Stimulated activated CD8-positive, alpha-beta memory T cell treated with anti-CD3 and anti-CD28 coated beads, Interleukin-4, amount 100 ng/mL, for 24 hours (primary cell): ENCODE results near the gene RAB6A.

Source experiments
- DNase-seq: peaks from one replicate; pipeline ENCODE4 v3.0.0-alpha.2; 2020; ENCODE audit warnings: low read depth

RAB6A gene

DNA sequence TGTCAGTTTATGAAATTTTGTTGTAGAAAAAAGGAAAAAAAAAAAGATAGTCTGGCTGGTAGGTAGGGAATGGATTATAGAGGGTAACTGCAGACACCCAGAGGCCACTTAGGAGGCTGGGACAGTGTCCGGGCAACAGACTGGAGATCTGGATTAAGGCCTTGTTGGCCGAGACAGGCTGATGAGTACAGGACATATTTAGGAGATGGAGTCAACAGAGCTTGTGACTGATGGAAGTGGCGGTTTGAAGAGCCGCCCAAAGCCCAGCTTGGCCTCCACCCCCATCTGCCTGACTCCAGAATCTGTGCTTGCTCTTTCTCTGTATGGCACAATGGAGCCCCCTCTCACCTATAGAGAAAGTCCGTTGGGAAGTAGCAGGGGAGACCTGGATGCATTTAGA, 106.9 kb downstream of the RAB6A start:
- no peak for DNase-seq

DNA sequence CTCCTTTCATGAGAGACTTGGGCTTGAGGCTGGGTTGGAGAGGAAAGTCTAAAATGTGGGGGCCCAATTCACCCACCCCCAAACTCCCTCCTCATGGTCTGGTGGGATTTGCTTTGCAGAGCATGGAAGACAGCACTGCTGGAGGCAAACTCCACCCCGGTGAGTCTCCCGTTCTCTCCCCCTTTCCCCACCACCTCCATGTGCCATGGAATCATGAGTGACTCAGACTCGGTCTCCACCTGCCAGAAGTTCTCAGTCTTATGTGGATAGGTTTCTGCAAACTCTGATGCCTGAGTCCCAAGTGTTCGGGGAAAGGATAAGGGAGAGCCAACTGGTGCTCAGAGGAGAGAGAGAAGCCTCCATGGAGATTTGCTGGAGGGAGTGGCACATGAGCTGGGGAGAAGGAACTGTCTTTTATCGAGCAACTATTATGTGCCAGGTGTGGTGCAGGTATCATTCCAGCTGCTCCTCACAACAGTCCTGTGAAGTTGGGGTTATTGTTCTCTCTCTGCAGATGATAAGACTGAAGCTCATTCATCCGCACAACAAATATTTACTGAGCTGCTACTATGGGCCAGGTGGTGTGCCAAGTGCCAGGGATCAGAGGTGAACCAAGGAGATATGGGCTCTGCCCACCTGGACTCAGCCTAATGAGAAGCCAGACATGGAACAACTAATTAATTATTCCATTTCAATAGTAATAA, 107.9 kb downstream of the RAB6A start:
- DNase-seq, result no peak

DNA sequence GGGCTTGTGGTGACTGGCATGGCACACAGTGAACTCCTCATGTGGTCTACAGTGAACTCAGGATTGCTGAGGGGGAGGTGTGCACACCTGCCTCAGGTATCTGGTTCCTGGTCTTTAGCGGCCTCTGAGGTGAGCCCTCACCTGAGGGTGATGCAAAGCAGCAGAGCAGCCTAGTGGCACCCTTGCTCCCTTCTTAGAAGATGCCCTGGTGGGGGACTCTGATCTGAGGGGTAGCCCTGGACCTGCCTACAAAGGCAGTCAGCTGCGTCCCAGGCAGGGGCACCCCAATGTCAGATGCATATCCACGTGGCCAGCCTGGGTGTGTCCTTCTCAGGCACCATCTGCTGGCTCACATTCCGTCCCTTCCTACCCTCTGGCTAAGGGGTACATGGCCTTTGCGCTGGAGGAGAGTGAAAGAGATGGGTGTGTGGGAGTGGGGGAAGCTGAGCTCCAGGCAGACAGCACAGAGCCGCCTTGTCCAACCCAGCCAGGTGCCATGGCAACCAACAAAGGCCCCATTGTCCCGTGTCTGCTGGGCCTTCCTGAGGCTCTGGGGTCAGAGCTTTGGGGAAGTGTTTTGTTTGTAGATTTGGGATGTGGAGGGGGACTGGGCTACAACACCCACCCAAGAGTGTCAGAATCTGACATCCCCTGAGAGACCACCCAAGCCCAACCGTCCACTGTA, 108.7 kb downstream of the RAB6A start:
- no peak for DNase-seq

DNA sequence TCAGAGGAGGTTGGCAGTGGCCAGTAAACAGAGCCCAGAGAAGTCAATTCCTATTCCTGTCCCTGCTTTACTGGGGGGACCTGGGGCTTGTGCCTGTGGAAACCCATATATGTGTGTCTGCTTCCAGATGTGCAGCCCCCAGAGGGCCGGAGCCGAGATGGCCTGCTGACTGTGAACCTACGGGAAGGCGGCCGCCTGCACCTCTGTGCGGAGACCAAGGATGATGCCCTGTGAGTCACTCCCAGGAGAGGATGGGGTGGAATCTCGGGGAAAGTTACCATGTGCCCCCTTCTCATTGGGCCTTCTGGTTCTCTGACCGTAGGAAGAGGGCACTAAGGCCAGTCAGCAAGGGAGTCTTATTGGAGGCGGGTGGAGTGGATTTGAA, 109.2 kb downstream of the RAB6A start:
- no peak for DNase-seq

DNA sequence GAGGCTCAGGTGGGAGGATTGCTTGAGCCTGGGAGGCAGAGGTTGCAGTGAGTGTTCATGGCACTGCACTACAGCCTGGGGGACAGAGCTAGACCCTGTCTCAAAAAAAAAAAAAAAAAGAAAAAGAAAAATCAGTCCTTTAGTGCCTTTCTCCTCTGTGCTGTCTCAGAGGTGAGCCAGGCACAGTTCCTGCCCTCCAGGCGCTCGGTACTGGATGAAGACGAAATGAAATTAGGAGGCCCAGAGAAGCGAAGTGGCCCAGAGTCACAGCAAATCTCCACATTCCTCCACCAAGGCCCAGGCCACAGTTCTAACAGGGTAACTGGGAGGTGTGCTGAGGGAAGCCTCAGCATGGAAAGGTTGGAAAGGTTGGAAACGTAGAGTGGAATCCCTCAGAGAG, 109.6 kb downstream of the RAB6A start:
- no peak for DNase-seq

DNA sequence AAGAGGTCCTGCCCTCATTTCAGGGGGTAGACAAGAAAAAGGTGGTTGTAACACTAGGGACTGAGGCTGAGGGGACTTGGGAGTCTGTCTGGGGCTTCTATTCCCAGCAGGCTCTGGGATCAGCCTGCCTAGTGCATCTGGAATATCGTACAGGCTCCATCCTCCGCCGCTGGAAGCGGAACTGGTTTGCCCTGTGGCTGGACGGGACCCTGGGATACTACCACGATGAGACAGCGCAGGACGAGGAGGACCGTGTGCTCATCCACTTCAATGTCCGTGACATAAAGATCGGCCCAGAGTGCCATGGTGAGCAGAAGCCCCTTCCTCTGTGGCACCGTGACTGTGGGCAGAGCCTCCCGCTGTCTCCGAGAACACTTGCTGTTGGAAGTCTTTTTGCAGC, 110.5 kb downstream of the RAB6A start:
- no peak for DNase-seq

DNA sequence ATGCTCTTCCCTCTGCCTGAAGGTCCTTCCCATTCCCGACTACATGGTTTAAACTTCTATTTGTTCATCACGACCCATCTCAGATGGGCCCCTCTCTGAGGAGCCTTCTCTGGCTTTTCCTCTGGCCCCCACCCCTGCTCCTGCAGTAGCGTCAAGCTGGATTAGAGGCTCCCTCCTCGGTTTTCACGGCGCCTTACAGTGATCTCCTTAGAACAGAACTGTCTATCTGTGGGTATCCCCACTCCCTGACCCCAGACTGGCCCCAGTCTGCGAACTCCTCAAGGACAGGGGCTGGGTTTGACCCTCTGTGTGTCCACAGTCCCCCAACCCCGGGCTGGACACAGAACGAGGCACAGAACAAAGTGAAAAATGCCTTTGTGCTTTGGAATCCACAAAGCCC, 111.7 kb downstream of the RAB6A start:
- DNase-seq, result no peak

DNA sequence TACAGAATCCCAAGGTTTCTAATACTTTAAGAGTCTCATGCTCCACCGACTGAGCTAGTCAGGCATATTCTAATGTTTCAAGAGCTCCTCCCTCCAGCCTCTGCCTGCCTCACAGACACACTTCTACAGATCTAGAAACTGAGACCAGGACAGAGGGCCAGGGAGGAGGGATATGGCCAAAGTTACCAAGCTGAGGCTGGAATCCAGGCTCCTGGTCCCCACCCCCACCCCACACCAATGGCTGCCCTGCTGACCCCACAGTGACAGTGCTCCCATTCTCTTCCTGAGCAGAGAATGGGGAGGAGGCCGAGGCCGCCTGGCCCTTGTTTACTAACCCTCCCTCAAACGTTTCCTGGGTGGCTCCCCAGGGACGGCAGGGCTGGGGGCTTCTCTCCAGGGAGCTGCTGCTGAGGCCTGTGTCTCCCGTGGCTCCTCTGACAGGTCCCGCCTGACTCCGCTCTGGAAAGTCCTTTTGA, 112.3 kb downstream of the RAB6A start:
- DNase-seq, result no peak

DNA sequence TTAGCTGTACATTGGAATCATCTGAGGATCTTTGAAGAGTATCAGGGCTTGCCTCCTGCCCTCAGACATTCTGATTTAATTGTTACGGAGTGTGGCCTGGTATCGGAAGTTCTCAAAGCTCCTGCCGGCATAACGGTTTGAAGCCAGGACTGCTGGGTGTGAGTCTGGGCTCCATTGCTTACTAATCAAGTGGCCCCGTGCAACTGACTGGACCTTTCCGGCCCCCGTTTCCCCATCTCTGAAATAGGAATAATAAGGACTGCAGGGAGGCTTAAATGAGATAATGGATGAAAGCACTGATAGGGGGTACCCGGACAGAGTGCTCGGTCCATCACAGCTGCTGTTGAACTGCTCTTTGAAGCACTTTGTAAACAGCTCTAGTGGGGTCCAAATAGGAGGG, 112.8 kb downstream of the RAB6A start:
- no peak for DNase-seq

DNA sequence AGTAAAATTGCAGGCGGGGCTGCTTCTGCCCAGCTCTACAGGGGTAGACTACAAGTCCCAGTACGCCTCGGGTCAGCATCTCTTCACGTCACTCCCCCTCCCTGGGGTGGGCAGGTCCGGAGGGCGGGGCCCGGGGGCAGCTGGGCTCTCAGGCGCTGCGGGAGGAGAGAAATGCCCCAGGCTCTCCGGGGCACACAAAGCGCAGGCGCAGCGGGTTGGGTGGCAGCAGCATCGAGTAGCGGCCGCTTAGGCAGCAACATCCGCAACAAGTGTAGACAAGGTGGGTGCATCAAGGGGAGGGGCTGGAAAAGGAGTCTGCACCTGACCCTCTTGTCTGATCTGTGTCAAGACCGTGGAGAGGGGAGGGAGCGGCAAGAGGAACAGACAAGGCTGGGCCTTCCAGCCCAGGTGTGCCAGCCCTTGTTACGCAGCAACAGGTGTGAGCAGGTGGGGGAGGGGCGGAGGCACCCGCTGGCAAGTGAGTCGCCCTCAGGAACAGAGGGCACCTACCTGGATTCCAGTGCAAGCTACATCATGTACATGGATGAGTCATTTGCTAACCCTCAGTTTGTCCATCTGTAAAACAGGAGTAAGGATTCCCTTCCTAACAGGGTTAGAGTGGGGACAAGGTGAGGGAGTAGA, 113.3 kb downstream of the RAB6A start:
- DNase-seq, result peak; percentile 91

DNA sequence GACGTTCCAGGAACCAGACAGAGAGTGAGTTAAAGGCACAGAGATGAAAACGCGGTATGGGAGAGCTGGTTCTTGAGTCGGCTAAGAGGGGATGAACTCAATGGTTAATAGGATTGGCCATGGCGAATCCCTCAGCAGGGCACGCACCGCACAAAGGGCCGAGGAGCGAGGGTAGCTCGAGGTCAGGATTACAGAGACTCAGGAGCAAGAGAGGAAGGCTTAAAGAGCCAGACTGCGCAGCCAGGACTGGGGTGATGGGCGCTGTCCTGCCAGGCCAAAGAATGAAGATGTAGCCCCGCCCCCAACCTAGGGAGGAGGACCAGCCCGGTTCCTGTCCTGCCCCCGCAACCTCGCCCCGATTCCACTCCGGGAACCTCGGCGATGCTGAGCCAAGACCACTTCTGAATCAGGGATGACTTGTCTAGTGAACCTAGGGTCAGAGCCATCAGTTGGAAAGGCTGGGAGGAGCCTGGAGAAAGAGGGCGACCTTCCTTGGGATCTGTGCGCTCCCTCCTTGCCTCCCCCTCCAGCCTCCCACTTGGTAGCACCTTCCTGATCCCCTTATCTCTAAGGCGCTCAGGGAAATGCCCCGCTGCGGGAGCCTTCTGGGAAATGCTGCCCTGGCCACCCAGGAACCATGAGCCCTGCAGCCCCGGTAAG, 114.8 kb downstream of the RAB6A start, which contains the start of gene PLEKHB1:
Gene PLEKHB1 (plus strand): TSS at position 610 of the 660 bp plus-strand sequence. CDS start 28 bp downstream, at position 638.
- DNase-seq, result no peak

DNA sequence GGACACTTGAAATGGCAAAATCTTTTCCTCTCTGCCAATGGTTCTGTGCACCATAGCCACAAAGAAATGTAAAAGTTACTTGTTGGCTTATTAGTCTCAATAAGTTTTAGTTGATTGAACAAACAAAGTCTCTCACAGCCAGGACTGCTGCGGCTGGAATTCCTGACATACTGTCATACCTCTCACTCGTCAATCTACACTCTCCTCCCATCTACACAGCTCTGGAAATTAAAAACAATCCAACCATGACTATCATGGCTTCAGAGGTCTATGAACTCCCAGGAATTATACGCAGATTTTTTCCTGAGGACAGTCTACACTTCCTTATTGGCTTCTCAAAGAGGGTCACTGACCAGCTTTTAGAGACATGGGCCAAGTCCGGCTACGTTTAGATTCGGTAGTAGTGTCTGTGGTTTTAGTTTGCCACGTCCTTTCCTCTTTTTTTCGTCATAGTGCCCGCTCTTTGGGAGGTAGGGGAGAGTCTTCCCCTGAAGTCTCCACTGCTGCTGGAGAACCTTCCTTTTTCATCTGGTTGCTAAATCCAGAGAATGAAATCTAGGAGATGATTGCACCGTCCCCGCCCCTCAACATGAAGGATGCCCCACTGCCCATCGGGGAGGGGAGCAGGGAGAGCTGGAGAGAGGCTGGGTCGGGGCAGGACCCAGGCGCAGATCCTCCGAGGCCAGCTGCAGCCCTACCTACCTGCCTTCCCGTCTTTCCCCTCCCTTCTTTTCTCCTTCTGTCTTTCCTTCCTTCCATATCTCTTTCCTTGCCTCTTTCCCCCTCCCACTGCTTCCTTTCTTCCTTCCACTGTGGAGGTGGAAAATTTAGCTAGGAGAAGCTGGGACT, 115.5 kb downstream of the RAB6A start:
- no peak for DNase-seq

DNA sequence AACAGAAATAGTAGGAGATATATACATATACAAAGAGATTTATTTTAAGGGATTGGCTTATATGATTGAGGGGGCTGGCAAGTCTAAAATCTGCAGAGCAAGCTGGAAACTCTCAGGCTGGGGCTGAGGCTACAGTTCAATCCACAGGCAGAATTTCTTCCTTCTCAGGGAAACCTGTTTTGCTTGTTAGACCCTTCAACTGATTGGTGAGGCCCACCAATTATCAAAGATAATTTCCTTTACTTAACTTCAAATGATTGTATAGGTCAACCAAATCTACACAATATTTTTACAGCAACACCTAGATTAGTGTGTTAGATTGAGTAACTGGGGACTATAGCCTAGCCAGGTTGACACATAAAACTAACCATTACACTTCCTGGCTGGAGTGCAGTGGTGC, 119.2 kb downstream of the RAB6A start:
- DNase-seq, result no peak

DNA sequence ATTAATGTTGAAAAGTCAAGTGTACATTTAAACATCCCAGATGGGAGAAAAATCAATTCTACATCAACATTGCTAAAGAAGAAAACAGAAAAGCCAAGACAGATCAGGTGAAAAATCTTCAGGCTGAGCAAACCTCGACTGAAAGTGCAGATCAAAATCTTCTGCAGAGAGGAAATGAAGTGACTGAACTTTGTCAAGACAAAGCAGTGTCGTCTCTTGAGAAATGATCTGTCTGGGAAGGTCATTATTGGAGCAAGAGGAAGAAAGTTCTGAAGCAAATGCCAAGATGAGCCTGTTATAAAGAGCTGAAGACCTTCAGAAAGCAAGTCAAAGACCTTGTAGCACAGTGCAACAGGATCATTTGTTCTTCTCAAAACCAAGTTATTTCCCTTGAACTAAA, 120.3 kb downstream of the RAB6A start:
- DNase-seq, result no peak

DNA sequence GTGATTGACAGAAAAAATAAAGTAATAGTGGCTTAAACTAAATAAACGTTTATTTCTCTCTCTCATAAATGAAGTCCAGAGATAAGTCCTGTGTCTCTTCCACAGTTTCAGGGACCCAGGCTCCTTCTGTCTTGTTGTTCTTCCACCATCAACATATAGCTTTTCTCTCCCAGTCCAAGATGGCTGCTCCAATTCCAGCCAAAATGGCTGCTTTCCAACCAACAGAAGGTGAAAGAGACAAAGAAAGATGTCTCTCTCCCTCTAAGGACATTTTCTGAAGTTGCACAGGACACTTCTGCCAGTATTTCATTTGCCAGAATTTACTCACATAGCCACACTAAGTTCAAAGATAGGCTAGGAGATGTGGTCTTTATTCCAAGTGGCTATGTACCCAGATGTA, 123.9 kb downstream of the RAB6A start:
- DNase-seq, result no peak

DNA sequence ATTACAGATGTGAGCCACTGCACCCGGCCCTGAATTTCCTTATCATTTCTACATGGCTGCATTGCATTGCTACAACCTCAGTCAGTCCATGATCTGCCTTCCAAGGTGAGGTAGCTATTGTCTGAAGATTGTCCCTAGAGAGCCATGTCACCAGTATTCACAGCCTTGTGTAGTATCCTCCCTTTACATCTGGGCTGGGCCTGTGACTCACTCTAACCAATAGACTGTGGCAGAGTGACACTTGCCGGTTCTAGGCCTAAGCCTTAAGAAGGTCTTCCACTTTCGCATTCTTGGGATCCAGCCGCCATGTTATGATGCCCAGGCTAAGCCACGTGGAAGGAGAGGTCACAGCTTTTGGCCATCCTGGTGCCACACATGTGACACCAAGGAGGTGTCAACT, 124.6 kb downstream of the RAB6A start:
- DNase-seq, result no peak

DNA sequence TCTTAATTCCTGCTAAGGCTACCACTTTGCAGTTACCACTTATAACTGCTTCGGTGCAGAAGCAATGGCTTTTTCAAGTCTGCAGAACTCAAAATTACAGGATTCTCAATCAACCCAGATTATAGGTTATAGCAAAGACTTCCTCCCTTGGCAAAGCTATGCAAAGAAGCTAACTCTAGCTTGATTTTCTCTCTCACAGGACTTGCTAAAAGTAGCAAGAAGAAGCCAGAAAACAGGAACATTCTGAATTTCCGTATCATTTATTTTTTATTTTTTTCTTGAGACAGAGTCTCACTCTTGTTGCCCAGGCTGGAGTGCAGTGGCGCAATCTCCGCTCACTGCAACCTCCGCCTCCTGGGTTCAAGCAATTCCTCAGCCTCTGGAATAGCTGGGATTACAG, 125.2 kb downstream of the RAB6A start:
- DNase-seq, result no peak

DNA sequence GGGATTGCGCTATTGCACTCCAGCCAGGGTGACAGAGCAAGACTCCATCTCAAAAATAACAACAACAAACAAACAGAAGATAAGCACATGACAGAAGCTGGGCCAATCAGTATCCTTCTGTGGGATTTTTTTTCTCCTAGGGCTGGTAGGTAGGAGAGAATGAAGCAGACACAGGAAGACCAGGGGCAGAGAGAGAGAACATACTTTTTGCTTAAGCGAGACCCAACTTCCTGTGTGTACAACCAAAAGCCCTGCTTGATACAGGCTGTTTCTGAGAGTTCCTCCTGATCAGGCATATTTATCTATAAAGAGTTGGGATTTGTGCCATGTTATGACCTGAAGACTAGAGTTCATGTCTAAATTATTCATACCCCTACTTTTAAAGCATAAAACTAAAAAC, 126.9 kb downstream of the RAB6A start:
- no peak for DNase-seq

DNA sequence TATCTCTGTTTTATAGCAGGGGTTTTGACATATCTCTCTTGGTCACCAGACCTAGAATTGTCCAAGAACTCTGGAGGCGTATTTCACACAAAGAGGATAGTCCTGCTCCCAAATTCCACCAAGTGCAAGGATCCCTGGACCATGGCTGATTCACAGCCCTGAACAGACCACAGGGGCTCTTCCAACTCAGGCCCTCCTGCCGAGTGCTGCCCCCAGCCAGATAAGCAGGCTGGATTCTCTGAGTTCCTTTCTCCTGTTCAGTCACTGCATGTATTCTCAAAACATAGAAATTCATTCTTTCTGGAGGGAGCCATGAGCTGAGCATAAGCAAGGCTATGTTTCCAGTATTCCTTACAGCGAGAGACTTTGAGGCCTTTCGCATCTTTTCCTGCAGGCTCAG, 127.9 kb downstream of the RAB6A start:
- no peak for DNase-seq

DNA sequence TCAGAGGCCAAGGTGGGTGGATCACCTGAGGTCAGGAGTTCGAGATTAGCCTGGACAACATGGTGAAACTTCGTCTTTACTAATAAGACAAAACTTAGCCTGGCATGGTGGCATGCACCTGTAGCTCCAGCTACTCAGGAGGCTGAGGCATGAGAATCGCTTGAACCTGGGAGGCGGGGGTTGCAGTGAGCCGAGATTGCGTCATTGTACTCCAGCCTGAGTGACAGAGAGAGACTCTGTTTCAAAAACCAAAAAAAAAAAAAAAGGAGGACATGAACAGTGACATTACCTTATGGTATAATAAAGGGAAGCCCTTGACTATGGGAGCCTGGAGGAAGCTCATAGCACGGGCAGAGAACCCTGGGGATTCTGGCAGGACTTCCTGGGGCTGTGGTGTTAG, 131.0 kb downstream of the RAB6A start:
- no peak for DNase-seq

DNA sequence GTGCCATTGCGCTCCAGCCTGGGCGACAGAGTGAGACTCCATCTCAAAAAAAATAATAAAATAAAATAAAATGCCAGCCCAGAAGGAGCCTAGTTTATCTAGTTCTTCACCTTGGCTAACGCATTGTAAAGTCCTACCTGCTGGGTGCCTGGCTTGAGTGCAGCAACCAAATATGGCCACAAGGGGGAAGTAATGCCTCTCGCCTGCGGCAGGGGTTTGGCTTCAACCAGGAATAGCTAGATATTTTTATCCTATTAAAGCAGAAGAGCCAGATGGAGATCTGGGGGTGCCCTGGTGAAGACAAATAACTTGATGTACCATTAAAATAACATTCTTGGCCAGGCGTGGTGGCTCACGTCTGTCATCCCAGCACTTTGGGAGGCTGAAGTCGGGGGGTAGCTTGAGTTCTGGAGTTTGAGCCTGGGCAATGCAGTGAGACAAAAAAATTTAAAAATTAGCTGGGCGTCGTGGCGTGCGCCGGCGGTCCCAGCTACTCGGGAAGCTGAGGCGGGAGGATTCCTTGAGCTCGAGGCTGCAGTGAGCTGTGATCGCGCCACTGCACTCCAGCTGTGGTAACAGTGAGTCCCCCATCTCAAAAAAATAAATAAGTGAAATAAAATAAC, 135.1 kb downstream of the RAB6A start:
- peak; percentile 49 for DNase-seq
